ENCODE results near the gene GPR139. TPM values are rescaled to one million over a fixed set of nuclear protein-coding genes. Genes with fewer than 3 reads are reported as not detected.

GPR139 gene
- total RNA-seq, 2 donors from 2014 or later: not detected

- H3K4me1 ChIP-seq (ENCODE audit: control insufficient read depth, insufficient read depth, low read length): no peaks in the 10 kb centered on the region
- no peak overlapping the region for H3K9ac ChIP-seq (ENCODE audit: extremely low read depth, low read length, poor library complexity, severe bottlenecking)
- TF ChIP-seq CTCF (conservative IDR thresholded peaks at IDR 0.05): no peak
- peaks cover 4% of the 10 kb centered on the region for H3K9me3 Mint-ChIP-seq
- DNase-seq: no peak
- H3K36me3 ChIP-seq (ENCODE audit: control insufficient read depth, insufficient read depth, low read length): no peaks in the 10 kb centered on the region
- H3K4me3 ChIP-seq (ENCODE audit: low read length): no peak overlapping the region
- peaks cover 6% of the 10 kb centered on the region for H3K27me3 ChIP-seq (ENCODE audit: control insufficient read depth, insufficient read depth, low read length, poor library complexity, severe bottlenecking)
- H3K27ac Mint-ChIP-seq: no peak overlapping the region
- no peaks in the 10 kb centered on the region for H3K36me3 Mint-ChIP-seq (ENCODE audit: low read depth)
- WGBS, 2 experiments (ENCODE audit: insufficient coverage in 1 of 2, insufficient read length in 1 of 2): 64 to 80% methylated on average over 2 to 3 of the region's 3 CpGs
- no peaks in the 10 kb centered on the region for H3K4me1 Mint-ChIP-seq
- H3K27ac ChIP-seq (ENCODE audit: low read depth, low read length): no peak overlapping the region
- H3K9me3 ChIP-seq (ENCODE audit: control insufficient read depth, low read length): no peaks in the 10 kb centered on the region
- H3K27me3 Mint-ChIP-seq (ENCODE audit: insufficient read depth): peaks cover 30% of the 10 kb centered on the region
- no peak overlapping the region for H3K4me3 Mint-ChIP-seq
These were observed 20.5 kb upstream of the GPR139 start for GRCh38 chr16:20094157-20094556.

- H3K4me1 ChIP-seq (ENCODE audit: control insufficient read depth, insufficient read depth, low read length): no peaks in the 10 kb centered on the region
- no peak overlapping the region for H3K4me3 ChIP-seq (ENCODE audit: low read length)
- Mint-ChIP-seq H3K4me1 (no peaks in the 10 kb centered on the region), H3K27ac (no peak overlapping the region), H3K4me3 (no peak overlapping the region), H3K27me3 (ENCODE audit: insufficient read depth) (peaks cover 52% of the 10 kb centered on the region), H3K36me3 (ENCODE audit: low read depth) (no peaks in the 10 kb centered on the region), H3K9me3 (peaks cover 4% of the 10 kb centered on the region)
- no peak for DNase-seq
- peaks cover 10% of the 10 kb centered on the region for H3K27me3 ChIP-seq (ENCODE audit: control insufficient read depth, insufficient read depth, low read length, poor library complexity, severe bottlenecking)
- H3K9me3 ChIP-seq (ENCODE audit: control insufficient read depth, low read length): no peaks in the 10 kb centered on the region
- no peaks in the 10 kb centered on the region for H3K36me3 ChIP-seq (ENCODE audit: control insufficient read depth, insufficient read depth, low read length)
- 82 to 87% methylated on average over 2 of the region's 3 CpGs for WGBS, 2 experiments (ENCODE audit: insufficient coverage in 1 of 2, insufficient read length in 1 of 2)
- no peak for TF ChIP-seq CTCF (conservative IDR thresholded peaks at IDR 0.05)
- no peak overlapping the region for H3K27ac ChIP-seq (ENCODE audit: low read depth, low read length)
- no peak overlapping the region for H3K9ac ChIP-seq (ENCODE audit: extremely low read depth, low read length, poor library complexity, severe bottlenecking)
These were observed 15.7 kb upstream of the GPR139 start for GRCh38 chr16:20089246-20089965.

- no peaks in the 10 kb centered on the region for H3K4me1 Mint-ChIP-seq
- TF ChIP-seq CTCF (conservative IDR thresholded peaks at IDR 0.05): no peak
- no peak overlapping the region for H3K4me3 Mint-ChIP-seq
- DNase-seq: no peak
- no peak overlapping the region for H3K9ac ChIP-seq (ENCODE audit: extremely low read depth, low read length, poor library complexity, severe bottlenecking)
- 91 to 93% methylated on average over 6 of the region's 6 CpGs for WGBS, 2 experiments (ENCODE audit: insufficient coverage in 1 of 2, insufficient read length in 1 of 2)
- H3K27me3 ChIP-seq (ENCODE audit: control insufficient read depth, insufficient read depth, low read length, poor library complexity, severe bottlenecking): peaks cover 11% of the 10 kb centered on the region
- H3K4me1 ChIP-seq (ENCODE audit: control insufficient read depth, insufficient read depth, low read length): no peaks in the 10 kb centered on the region
- no peaks in the 10 kb centered on the region for H3K36me3 Mint-ChIP-seq (ENCODE audit: low read depth)
- H3K36me3 ChIP-seq (ENCODE audit: control insufficient read depth, insufficient read depth, low read length): no peaks in the 10 kb centered on the region
- H3K27ac ChIP-seq (ENCODE audit: low read depth, low read length): no peak overlapping the region
- no peak overlapping the region for H3K27ac Mint-ChIP-seq
- no peaks in the 10 kb centered on the region for H3K9me3 Mint-ChIP-seq
- H3K9me3 ChIP-seq (ENCODE audit: control insufficient read depth, low read length): no peaks in the 10 kb centered on the region
- no peak overlapping the region for H3K4me3 ChIP-seq (ENCODE audit: low read length)
- peaks cover 42% of the 10 kb centered on the region for H3K27me3 Mint-ChIP-seq (ENCODE audit: insufficient read depth)
These were observed 11.0 kb upstream of the GPR139 start for GRCh38 chr16:20084624-20085226.

Data from endodermal cell (in vitro differentiated cells).